ENCODE data around the gene AVEN.

GRCh38 chr15:33851079-33851478 lies 187.9 kb downstream of the AVEN start:
- TF ChIP-seq CTCF (conservative IDR thresholded peaks at IDR 0.05; ENCODE audit: low read length): no peak
- TF ChIP-seq EZH2phosphoT487 (IDR thresholded peaks at IDR 0.05; ENCODE audit: borderline replicate concordance, low read depth, low read length): no peak
